ENCODE measurements around the gene MVD.

Gene MVD

GRCh38 chr16:88639231-88640038 is 23.5 kb downstream of the MVD start:
- DNase-seq, result no peak

GRCh38 chr16:88638323-88639230 is 24.3 kb downstream of the MVD start, which contains the start of gene IL17C:
IL17C (plus strand) TSS chr16:88638572; CDS start chr16:88638642, 70 bp downstream.
- no peak for DNase-seq

GRCh38 chr16:88636488-88637265 is 26.2 kb downstream of the MVD start:
- no peak for DNase-seq

GRCh38 chr16:88635671-88636319 is 27.1 kb downstream of the MVD start:
- no peak for DNase-seq

GRCh38 chr16:88634994-88635670 is 27.8 kb downstream of the MVD start:
- no peak for DNase-seq

GRCh38 chr16:88634141-88634993 is 28.5 kb downstream of the MVD start:
- peak; percentile 42 for DNase-seq

GRCh38 chr16:88633684-88634140 is 29.2 kb downstream of the MVD start:
- DNase-seq, result peak; percentile 48

- no peak for DNase-seq
These were observed 30.3 kb downstream of the MVD start for GRCh38 chr16:88632587-88632930.

- DNase-seq, result no peak
These were observed 30.8 kb downstream of the MVD start for GRCh38 chr16:88631920-88632586.

- DNase-seq, result no peak
These were observed 31.5 kb downstream of the MVD start for GRCh38 chr16:88631384-88631783.

GRCh38 chr16:88630941-88631340 is 31.9 kb downstream of the MVD start:
- DNase-seq, result no peak

GRCh38 chr16:88630433-88630832 is 32.5 kb downstream of the MVD start:
- no peak for DNase-seq

- DNase-seq, result no peak
These were observed 33.1 kb downstream of the MVD start for GRCh38 chr16:88629835-88630234.

- no peak for DNase-seq
These were observed 34.3 kb downstream of the MVD start for GRCh38 chr16:88628512-88628974.

- DNase-seq, result no peak
These were observed 35.1 kb downstream of the MVD start for GRCh38 chr16:88627531-88628411.

- no peak for DNase-seq
These were observed 36.2 kb downstream of the MVD start for GRCh38 chr16:88626646-88627045.

GRCh38 chr16:88624977-88625576 is 37.8 kb downstream of the MVD start:
- no peak for DNase-seq

- no peak for DNase-seq
These were observed 38.4 kb downstream of the MVD start for GRCh38 chr16:88624481-88624880.

GRCh38 chr16:88623858-88624257 is 39.0 kb downstream of the MVD start:
- DNase-seq, result no peak
